ENCODE results near the gene C1QTNF1.

The C1QTNF1 gene

GRCh38 chr17:79098282-79098867 lies 74.4 kb downstream of the C1QTNF1 start:
- no peaks in the 10 kb centered on the region for H3K27me3 ChIP-seq (ENCODE audit: insufficient read depth, low read depth, severe bottlenecking)
- no peak for TF ChIP-seq CTCF (IDR thresholded peaks at IDR 0.05; ENCODE audit: low read depth, low read length)
- H3K36me3 ChIP-seq: peaks cover 25% of the 10 kb centered on the region
- no peak for DNase-seq
- no peak overlapping the region for H3K4me3 ChIP-seq (ENCODE audit: low read depth, low read length)
- H3K27ac ChIP-seq: no peak overlapping the region
- H3K9me3 ChIP-seq (ENCODE audit: severe bottlenecking): no peaks in the 10 kb centered on the region

Measured in WERI-Rb-1 (cell line).